Panc1 (cell line): ENCODE results near the gene KLF17. TPM values are rescaled to one million over a fixed set of nuclear protein-coding genes. Genes with fewer than 3 reads are reported as not detected.

Experiments used
- ATAC-seq: fragments of 200-7000 bp; cut with Tn5 transposase; 2 replicates; pipeline ENCODE4 v1.9.1; 2020; ENCODE audit warnings: mild to moderate bottlenecking, moderate library complexity
- BruUV-seq: library from RNA; stranded (reverse); fragments of 400-500 nt; replicated peaks from 2 replicates; lab custom pipeline; 2021; lab: Mats Ljungman, UMichigan
- CTCF ChIA-PET: fragments of 300-600 bp; sonication (Branson Sonifier 250); formaldehyde crosslinking; loops from one replicate; lab custom pipeline; 2022; ENCODE audit warnings: antibody characterized with exemption; lab: Charles Lee
- POLR2A ChIA-PET: fragments of 300-600 bp; sonication (Branson Sonifier 250); formaldehyde crosslinking; loops from one replicate; lab custom pipeline; 2022; ENCODE audit warnings: antibody characterized with exemption; lab: Charles Lee
- DNase-seq: peaks from one replicate; pipeline ENCODE4 v3.0.0-alpha.2; 2010; ENCODE audit warnings: low read depth, low spot score
- H3K27ac ChIP-seq: 2 replicates; pipeline ENCODE4 v1.5.1; 2011; ENCODE audit warnings: mild to moderate bottlenecking, low read length, inconsistent platforms
- H3K27me3 ChIP-seq: fragments of 200-500 bp; sonication (Bioruptor generic); 2 replicates; pipeline ENCODE4 v1.6.0; 2014; ENCODE audit warnings: low read length, inconsistent platforms; ENCODE audit not compliant: control insufficient read depth, insufficient read depth
- H3K36me3 ChIP-seq: fragments of 200-500 bp; sonication (Bioruptor generic); 2 replicates; pipeline ENCODE4 v1.5.1; 2014; ENCODE audit warnings: inconsistent platforms, mild to moderate bottlenecking, low read length, moderate library complexity; ENCODE audit not compliant: control insufficient read depth, insufficient read depth
- H3K4me1 ChIP-seq: 2 replicates; pipeline ENCODE4 v1.5.1; 2011; ENCODE audit warnings: inconsistent platforms, mild to moderate bottlenecking, low read length, moderate library complexity; ENCODE audit not compliant: control insufficient read depth, insufficient read depth
- H3K4me3 ChIP-seq, 2 experiments: 2 replicates each; pipeline ENCODE4 v1.5.1; 2011 to 2012; ENCODE audit warnings: low read depth in 2 of 2, low read length in 2 of 2, mild to moderate bottlenecking in 2 of 2, inconsistent platforms in 1 of 2, moderate library complexity in 1 of 2
- H3K9me3 ChIP-seq: fragments of 200-500 bp; sonication (Bioruptor generic); 2 replicates; pipeline ENCODE4 v1.5.1; 2014; ENCODE audit warnings: low read depth, mild to moderate bottlenecking, inconsistent platforms, low read length, moderate library complexity; ENCODE audit not compliant: control insufficient read depth, insufficient read depth
- POLR2AphosphoS5 ChIP-seq: IDR thresholded peaks from 2 replicates; pipeline ENCODE4 v1.6.1; 2012; ENCODE audit warnings: mild to moderate bottlenecking, low read depth, low read length, moderate library complexity
- REST ChIP-seq, 2 experiments: IDR thresholded peaks; 2 replicates each; pipeline ENCODE4 v1.6.1; 2011 to 2012; ENCODE audit warnings: low read depth in 2 of 2, control low read depth in 1 of 2, low read length in 1 of 2, mild to moderate bottlenecking in 1 of 2, moderate library complexity in 1 of 2; ENCODE audit not compliant: insufficient read depth in 1 of 2
- SIN3A ChIP-seq: IDR thresholded peaks from 2 replicates; pipeline ENCODE4 v1.6.1; 2012; ENCODE audit warnings: low read depth, mild to moderate bottlenecking, low read length, moderate library complexity, borderline replicate concordance; ENCODE audit not compliant: insufficient read depth
- TCF7L2 ChIP-seq: IDR thresholded peaks from 2 replicates; pipeline ENCODE4 v1.6.1; 2011; ENCODE audit warnings: mild to moderate bottlenecking, low read depth, low read length, inconsistent platforms
- in situ Hi-C: cut with HindIII; loops from 2 replicates; pipeline ENCODE4 v1.10.0; 2016; ENCODE audit warnings: low sequenced_read_pairs, low pct_unique_long_range_greater_than_20kb
- intact Hi-C: fragments of 100-400 bp; cut with micrococcal nuclease; formaldehyde crosslinking; loops from one replicate; pipeline ENCODE4 v1.10.0; 2022; ENCODE audit not compliant: unreplicated experiment
- total RNA-seq: library from RNA; stranded (reverse); gene quantifications from one replicate; pipeline ENCODE4 v1.2.1, GENCODE V29; 2021; ENCODE audit not compliant: unreplicated experiment
- TF ChIP-seq, protein P1 (sequence below): fragments of 450-650 bp; IDR thresholded peaks from 2 replicates; pipeline ENCODE4 v1.5.1; 2017; ENCODE audit warnings: mild to moderate bottlenecking

Gene KLF17
- total RNA-seq, 1 experiment from 2014 or later, result not detected

GRCh38 chr1:44078104-44078503 lies 40.5 kb upstream of the KLF17 start:
- CTCF ChIA-PET, result no interaction called here
- in situ Hi-C loops, result no loop called here

GRCh38 chr1:44079566-44079965 lies 39.1 kb upstream of the KLF17 start:
- Histone ChIP-seq H3K4me3 (no peak overlapping the region), H3K9me3 (no peaks in the 10 kb centered on the region), H3K27ac (no peak overlapping the region), H3K4me1 (no peaks in the 10 kb centered on the region), H3K27me3 (no peaks in the 10 kb centered on the region; the same call in 1 of the 2 replicates), H3K36me3 (no peaks in the 10 kb centered on the region)
- intact Hi-C loops, result loop anchor here (2.0 kb wide), 1 partner anchor 21 kb away; no protein-coding TSS in a partner anchor
- ATAC-seq, result no peak
- no peak for DNase-seq
- TF ChIP-seq, protein P1, sequence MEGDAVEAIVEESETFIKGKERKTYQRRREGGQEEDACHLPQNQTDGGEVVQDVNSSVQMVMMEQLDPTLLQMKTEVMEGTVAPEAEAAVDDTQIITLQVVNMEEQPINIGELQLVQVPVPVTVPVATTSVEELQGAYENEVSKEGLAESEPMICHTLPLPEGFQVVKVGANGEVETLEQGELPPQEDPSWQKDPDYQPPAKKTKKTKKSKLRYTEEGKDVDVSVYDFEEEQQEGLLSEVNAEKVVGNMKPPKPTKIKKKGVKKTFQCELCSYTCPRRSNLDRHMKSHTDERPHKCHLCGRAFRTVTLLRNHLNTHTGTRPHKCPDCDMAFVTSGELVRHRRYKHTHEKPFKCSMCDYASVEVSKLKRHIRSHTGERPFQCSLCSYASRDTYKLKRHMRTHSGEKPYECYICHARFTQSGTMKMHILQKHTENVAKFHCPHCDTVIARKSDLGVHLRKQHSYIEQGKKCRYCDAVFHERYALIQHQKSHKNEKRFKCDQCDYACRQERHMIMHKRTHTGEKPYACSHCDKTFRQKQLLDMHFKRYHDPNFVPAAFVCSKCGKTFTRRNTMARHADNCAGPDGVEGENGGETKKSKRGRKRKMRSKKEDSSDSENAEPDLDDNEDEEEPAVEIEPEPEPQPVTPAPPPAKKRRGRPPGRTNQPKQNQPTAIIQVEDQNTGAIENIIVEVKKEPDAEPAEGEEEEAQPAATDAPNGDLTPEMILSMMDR, result no peak
- no peak for TF ChIP-seq TCF7L2
- no peak for TF ChIP-seq REST (IDR thresholded peaks at IDR 0.05; ENCODE audit: insufficient read depth in 1 of 2, low read depth in 2 of 2, low read length in 1 of 2)
- no peak for TF ChIP-seq SIN3A
- in situ Hi-C loops, result no loop called here
- CTCF ChIA-PET, result no interaction called here
- no TSS peak for BruUV-seq
- POLR2A ChIA-PET, result no interaction called here

More at GRCh38 chr1:44078104-44078503, 40.5 kb upstream of the KLF17 start:
- no peaks in the 10 kb centered on the region for H3K36me3 ChIP-seq
- intact Hi-C loops, result loop anchor here (2.0 kb wide), 1 partner anchor 19 kb away; no protein-coding TSS in a partner anchor
- no peaks in the 10 kb centered on the region for H3K4me1 ChIP-seq
- no peak overlapping the region for H3K4me3 ChIP-seq
- POLR2A ChIA-PET, result no interaction called here
- no TSS peak for BruUV-seq
- ATAC-seq (no peak), DNase-seq (no peak)
- H3K27ac ChIP-seq, result no peak overlapping the region
- TF ChIP-seq, protein P1, result no peak
- TF ChIP-seq TCF7L2 (no peak), REST (IDR thresholded peaks at IDR 0.05; ENCODE audit: insufficient read depth in 1 of 2, low read depth in 2 of 2, low read length in 1 of 2) (no peak), SIN3A (no peak), POLR2AphosphoS5 (no peak)
- H3K27me3 ChIP-seq, result no peaks in the 10 kb centered on the region; the same call in 1 of the 2 replicates
- H3K9me3 ChIP-seq, result no peaks in the 10 kb centered on the region
